ENCODE data around the gene PRKG1.

DNA sequence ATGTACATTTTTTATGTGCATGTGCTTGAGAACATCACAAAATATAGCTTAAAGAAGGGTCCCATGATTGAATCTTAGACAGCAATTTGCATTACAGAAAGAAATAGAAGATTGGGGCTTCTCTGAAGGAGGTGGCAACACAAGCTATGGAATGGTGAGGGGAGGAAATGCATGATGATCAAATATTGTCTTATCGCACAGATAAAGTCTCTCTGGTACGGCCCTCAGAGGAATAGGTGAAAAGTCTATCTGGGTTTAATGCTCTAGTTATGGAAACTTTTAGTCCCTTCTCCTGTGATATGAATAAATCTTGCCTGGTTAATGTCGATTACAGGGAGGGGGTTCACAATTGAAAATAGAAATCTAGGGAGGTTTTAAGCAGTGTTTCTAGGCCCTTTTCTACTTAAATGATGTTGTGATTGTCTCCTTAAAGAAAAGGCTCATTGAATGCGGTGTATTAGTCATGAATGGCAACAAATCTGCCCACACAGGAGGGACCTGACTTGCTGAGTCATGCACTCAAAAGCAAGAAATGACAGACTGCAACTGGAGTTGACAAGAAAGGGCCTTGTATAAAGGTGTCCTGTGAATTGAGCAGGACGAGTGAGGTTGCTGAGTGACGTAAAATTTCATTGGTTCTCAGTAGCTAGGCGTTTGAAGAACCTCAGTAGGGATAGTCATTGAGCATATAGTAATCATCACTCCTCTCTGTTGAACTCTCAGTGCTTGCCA is 758.5 kb downstream of the PRKG1 start:
- TF ChIP-seq, protein P1, sequence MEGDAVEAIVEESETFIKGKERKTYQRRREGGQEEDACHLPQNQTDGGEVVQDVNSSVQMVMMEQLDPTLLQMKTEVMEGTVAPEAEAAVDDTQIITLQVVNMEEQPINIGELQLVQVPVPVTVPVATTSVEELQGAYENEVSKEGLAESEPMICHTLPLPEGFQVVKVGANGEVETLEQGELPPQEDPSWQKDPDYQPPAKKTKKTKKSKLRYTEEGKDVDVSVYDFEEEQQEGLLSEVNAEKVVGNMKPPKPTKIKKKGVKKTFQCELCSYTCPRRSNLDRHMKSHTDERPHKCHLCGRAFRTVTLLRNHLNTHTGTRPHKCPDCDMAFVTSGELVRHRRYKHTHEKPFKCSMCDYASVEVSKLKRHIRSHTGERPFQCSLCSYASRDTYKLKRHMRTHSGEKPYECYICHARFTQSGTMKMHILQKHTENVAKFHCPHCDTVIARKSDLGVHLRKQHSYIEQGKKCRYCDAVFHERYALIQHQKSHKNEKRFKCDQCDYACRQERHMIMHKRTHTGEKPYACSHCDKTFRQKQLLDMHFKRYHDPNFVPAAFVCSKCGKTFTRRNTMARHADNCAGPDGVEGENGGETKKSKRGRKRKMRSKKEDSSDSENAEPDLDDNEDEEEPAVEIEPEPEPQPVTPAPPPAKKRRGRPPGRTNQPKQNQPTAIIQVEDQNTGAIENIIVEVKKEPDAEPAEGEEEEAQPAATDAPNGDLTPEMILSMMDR (IDR thresholded peaks at IDR 0.05; ENCODE audit: low read depth, low read length): no peak
- TF ChIP-seq EZH2phosphoT487 (IDR thresholded peaks at IDR 0.05; ENCODE audit: low read depth): no peak

All from OCI-LY3 (cell line).